Measurements from ENCODE around the gene RAPGEF1.

DNA sequence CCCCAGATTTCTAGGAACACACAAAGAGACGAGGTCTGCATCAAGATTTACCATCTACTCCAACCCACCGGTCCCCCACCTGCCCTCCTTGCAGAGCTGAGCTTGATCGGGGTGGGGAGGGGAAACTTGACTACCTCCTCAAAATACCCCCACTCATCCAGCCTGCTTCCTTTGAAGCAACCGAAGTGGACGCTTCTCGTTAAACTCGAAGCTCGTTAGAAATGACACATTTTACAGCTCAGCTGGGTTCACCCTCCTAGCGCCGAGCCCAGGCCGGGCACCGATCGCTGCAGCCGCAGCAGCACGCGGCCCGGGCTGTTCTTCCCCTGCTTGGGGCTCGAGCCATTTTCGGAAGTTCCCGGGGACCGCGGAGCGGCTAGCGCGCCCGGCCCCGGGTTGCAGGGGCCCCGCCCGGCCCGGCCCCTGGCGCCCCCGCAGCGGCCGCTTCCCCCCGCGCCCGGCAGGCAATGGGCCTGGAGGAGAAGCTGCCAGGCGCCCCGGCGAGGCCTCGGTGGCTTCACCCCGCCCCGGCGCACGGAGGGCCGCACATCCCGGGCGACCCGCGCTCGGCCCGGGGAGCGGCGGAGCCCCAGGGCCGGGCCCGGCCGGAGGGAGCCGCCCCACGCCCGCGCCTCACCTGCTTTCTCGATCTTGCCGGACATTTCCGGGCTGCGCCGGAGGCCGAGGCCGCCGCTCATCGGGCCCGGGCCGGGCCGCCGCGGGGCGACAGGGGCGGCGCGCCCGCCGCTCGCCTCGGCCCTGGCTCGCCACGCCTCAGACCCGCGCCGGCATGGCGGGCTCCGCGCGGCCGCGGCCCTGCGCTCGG is 530 bp downstream of the RAPGEF1 start:
- TF ChIP-seq, protein P1, sequence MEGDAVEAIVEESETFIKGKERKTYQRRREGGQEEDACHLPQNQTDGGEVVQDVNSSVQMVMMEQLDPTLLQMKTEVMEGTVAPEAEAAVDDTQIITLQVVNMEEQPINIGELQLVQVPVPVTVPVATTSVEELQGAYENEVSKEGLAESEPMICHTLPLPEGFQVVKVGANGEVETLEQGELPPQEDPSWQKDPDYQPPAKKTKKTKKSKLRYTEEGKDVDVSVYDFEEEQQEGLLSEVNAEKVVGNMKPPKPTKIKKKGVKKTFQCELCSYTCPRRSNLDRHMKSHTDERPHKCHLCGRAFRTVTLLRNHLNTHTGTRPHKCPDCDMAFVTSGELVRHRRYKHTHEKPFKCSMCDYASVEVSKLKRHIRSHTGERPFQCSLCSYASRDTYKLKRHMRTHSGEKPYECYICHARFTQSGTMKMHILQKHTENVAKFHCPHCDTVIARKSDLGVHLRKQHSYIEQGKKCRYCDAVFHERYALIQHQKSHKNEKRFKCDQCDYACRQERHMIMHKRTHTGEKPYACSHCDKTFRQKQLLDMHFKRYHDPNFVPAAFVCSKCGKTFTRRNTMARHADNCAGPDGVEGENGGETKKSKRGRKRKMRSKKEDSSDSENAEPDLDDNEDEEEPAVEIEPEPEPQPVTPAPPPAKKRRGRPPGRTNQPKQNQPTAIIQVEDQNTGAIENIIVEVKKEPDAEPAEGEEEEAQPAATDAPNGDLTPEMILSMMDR (IDR thresholded peaks at IDR 0.05), result no peak
- no peak for TF ChIP-seq EZH2 (IDR thresholded peaks at IDR 0.05)
